Thyroid gland (tissue), 4 donors: ENCODE results near the gene PPARGC1A. TPM values are rescaled to one million over a fixed set of nuclear protein-coding genes. Genes with fewer than 3 reads are reported as not detected.
A peak's percentile ranks its signal among the peaks of the same experiment; 100 is the strongest.

ENCODE experiments used
- DNase-seq, 2 donors: peaks; one replicate each; pipeline ENCODE4 v3.0.0-alpha.2; 2019
- H3K27ac ChIP-seq, 3 donors: fragments of 200-600 bp; sonication (generic); 1 replicate in 2 of 3; 2 replicates in 1 of 3; pipeline ENCODE4 v1.5.1; 2016 to 2019; ENCODE audit warnings: mild to moderate bottlenecking in 1 of 3, moderate library complexity in 1 of 3
- H3K27me3 ChIP-seq: fragments of 200-600 bp; sonication (generic); one replicate; pipeline ENCODE4 v1.5.1; 2019
- H3K36me3 ChIP-seq, 2 donors: fragments of 200-600 bp; sonication (generic); one replicate each; pipeline ENCODE4 v1.5.1; 2016 to 2019
- H3K4me1 ChIP-seq, 2 donors: fragments of 200-600 bp; sonication (generic); one replicate each; pipeline ENCODE4 v1.5.1; 2017 to 2019
- H3K4me3 ChIP-seq, 3 donors: fragments of 200-600 bp; sonication (generic); replicated peaks in 1 of 3; 1 replicate in 2 of 3; 2 replicates in 1 of 3; pipeline ENCODE4 v1.5.1; 2016; ENCODE audit warnings: mild to moderate bottlenecking in 1 of 3
- H3K9me3 ChIP-seq: fragments of 200-600 bp; sonication (generic); one replicate; pipeline ENCODE4 v1.5.1; 2017
- POLR2A ChIP-seq, 2 donors: fragments of 450-650 bp; IDR thresholded peaks; one replicate each; pipeline ENCODE4 v1.6.1; 2017; ENCODE audit warnings: antibody characterized with exemption in 2 of 2, mild to moderate bottlenecking in 2 of 2, moderate library complexity in 1 of 2
- WGBS, 2 donors: methylation state at CpG; one replicate each; pipeline ENCODE4 v1.1.5; 2017; 5-methylcytosine and 5-hydroxymethylcytosine counted together
- intact Hi-C: fragments of 100-400 bp; cut with DNase I; formaldehyde crosslinking; loops from one replicate; pipeline ENCODE4 v1.15.1; 2023
- total RNA-seq, 4 donors: library from RNA; depleted of rRNA; stranded (reverse); fragments of >200 nt; gene quantifications; one replicate each; pipeline ENCODE4 v1.2.3, GENCODE V29; 2016
- TF ChIP-seq, protein P1 (sequence below), 6 experiments: fragments of 200-600 bp in 3 of 6; fragments of 450-650 bp in 3 of 6; sonication (generic) in 3 of 6; IDR thresholded peaks; one replicate each; pipeline ENCODE4 v1.5.1; 2016 to 2019; ENCODE audit warnings: antibody characterized with exemption in 6 of 6, mild to moderate bottlenecking in 2 of 6, inconsistent platforms in 1 of 6, moderate library complexity in 1 of 6

PPARGC1A gene
- total RNA-seq, 4 donors from 2014 or later: 58.5 to 128 (median 96.2) TPM

DNA sequence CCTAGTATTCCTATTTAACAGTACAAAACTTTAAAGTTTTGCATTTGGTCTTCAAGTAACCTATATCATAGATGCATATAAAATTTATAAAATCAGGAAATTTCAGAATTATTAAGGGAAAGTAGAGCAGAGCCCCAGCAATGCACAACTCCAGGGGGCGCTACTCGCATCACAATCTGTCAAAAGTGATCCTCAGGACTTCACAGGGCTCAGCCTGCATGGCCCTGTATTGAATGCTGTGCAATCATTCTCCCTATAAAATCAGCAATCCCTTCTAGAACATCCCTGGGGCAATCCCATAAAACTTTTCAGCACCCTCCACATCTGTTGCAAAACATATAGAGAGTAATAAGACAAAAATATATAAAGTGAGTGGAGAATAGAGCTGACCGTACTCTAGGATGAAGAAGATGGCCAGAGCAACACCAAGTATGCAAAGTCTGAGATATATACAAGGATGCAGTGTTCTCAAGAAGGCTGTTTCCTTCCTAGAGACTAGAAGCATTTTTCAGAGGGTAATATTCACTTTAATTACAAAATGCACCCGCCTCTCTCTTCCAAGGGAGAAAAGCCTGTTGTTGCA is 12.5 kb upstream of the PPARGC1A start:
- Histone ChIP-seq H3K27ac (no peak overlapping the region), H3K27me3 (no peaks in the 10 kb centered on the region), H3K36me3 (no peaks in the 10 kb centered on the region), H3K4me1 (peaks cover 17 to 24% of the 10 kb centered on the region in 2 donors), H3K9me3 (no peaks in the 10 kb centered on the region), H3K4me3 (no peak overlapping the region)
- TF ChIP-seq, protein P1, sequence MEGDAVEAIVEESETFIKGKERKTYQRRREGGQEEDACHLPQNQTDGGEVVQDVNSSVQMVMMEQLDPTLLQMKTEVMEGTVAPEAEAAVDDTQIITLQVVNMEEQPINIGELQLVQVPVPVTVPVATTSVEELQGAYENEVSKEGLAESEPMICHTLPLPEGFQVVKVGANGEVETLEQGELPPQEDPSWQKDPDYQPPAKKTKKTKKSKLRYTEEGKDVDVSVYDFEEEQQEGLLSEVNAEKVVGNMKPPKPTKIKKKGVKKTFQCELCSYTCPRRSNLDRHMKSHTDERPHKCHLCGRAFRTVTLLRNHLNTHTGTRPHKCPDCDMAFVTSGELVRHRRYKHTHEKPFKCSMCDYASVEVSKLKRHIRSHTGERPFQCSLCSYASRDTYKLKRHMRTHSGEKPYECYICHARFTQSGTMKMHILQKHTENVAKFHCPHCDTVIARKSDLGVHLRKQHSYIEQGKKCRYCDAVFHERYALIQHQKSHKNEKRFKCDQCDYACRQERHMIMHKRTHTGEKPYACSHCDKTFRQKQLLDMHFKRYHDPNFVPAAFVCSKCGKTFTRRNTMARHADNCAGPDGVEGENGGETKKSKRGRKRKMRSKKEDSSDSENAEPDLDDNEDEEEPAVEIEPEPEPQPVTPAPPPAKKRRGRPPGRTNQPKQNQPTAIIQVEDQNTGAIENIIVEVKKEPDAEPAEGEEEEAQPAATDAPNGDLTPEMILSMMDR (IDR thresholded peaks at IDR 0.05): peak in 1 of 6 experiments; percentile 14
- TF ChIP-seq POLR2A (IDR thresholded peaks at IDR 0.05): no peak
- DNase-seq: no peak
- 93 to 94% methylated on average over 4 of the region's 4 CpGs for WGBS, 2 donors
- intact Hi-C loops: no loop called here

DNA sequence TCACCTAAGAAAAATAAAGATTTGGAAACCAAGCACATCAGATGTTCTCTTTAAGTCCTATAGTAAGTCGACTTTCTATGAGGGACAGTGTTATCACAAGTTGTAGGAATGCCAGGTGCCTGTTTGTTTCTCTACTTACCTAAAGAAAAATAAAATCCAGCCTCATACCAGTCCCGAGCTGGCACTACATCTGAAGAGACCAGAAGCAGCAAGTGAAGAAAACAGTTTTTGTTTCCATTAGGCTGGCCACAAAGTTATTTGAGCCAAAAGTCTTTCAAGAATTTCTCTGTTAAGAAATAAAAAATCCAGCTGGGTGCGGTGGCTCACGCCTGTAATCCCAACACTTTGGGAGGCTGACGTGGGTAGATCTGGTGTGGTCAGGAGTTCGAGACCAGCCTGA is 10.8 kb upstream of the PPARGC1A start:
- peak overlapping the region in 2 of 3 donors; percentile 36 to 56 for H3K27ac ChIP-seq
- H3K4me1 ChIP-seq: peaks cover 18 to 24% of the 10 kb centered on the region in 2 donors
- intact Hi-C loops: no loop called here
- TF ChIP-seq, protein P1 (IDR thresholded peaks at IDR 0.05): no peak
- TF ChIP-seq POLR2A (IDR thresholded peaks at IDR 0.05): peak in 1 of 2 donors; percentile 49
- WGBS, 2 donors: 63% methylated on average over 6 of the region's 6 CpGs
- no peaks in the 10 kb centered on the region for H3K27me3 ChIP-seq
- no peaks in the 10 kb centered on the region for H3K36me3 ChIP-seq
- no peaks in the 10 kb centered on the region for H3K9me3 ChIP-seq
- peak; percentile 11 to 54 for DNase-seq
- H3K4me3 ChIP-seq: no peak overlapping the region

DNA sequence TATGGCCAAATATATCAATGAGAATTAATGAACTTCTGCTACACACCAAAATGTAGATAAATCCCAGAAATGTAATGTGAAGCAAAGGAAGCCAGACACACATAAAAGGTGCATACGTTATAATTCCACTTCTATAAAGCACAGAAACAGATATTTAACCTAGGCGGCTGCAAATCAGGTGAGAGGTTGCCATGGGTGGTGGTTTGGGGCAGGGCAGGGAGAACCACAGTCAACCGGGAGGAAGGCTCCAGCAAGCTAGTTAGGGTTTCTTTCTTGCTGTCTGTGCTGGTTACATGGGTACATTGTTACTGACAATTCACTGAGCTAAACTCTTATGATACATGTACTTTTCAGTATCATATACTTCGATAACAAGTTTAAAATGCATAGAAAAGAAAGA is 9.7 kb upstream of the PPARGC1A start:
- intact Hi-C loops: no loop called here
- Histone ChIP-seq H3K4me1 (peaks cover 16 to 19% of the 10 kb centered on the region in 2 donors), H3K4me3 (no peak overlapping the region), H3K27ac (no peak overlapping the region), H3K9me3 (no peaks in the 10 kb centered on the region), H3K27me3 (no peaks in the 10 kb centered on the region), H3K36me3 (no peaks in the 10 kb centered on the region)
- TF ChIP-seq, protein P1 (IDR thresholded peaks at IDR 0.05): no peak
- TF ChIP-seq POLR2A (IDR thresholded peaks at IDR 0.05): no peak
- DNase-seq: no peak
- WGBS, 2 donors: 92 to 93% methylated on average over 4 of the region's 4 CpGs

DNA sequence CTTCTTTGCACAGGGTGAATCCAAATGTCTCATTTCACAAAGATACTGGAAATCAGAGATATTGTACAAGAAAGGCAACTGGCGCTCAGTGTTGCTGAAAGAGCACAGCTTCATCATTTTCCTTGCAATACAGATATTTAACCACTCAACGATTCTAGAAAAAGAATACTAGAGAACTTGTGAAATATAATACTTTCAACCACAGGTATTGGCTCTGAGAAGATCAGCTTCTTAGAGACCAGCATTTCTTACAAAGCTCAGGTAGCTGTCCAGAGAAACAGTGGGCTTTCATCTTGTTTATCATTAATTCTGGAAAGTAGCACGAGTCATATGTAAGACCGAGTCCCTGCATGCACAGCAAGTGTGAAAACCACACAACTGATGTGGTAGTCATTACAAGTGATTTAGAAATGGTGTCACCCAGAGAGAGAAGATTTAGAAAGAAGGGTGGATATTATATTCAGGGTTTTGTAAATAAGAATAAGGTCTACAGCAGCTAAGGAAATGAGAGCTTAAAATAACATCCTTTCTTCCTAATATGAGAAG is 7.8 kb upstream of the PPARGC1A start:
- no peak overlapping the region for H3K4me3 ChIP-seq
- TF ChIP-seq, protein P1 (IDR thresholded peaks at IDR 0.05): no peak
- no peak for TF ChIP-seq POLR2A (IDR thresholded peaks at IDR 0.05)
- WGBS, 2 donors: 81 to 88% methylated on average over 4 of the region's 4 CpGs
- H3K36me3 ChIP-seq: no peaks in the 10 kb centered on the region
- intact Hi-C loops: no loop called here
- H3K4me1 ChIP-seq: peaks cover 27 to 30% of the 10 kb centered on the region in 2 donors
- no peak for DNase-seq
- no peaks in the 10 kb centered on the region for H3K9me3 ChIP-seq
- no peak overlapping the region for H3K27ac ChIP-seq
- no peaks in the 10 kb centered on the region for H3K27me3 ChIP-seq

DNA sequence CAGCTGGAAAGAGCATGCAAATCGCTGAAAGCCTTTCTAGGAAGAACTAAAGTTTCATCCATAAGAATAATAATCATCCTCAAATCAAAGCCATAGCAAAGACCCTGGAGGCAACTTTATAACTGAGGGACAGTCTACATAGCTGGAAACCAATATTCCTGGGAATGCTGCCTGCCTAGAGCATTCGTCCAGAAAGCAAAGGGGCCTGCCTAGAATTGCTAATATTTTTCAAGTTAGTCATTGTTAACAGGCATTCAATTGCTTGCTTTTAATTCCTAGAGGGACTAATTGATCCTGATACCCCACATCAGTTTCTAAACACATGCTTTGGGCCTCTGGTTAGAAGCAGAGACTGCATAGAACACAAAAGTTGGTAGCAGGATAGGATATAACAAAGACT is 4.2 kb upstream of the PPARGC1A start:
- intact Hi-C loops: no loop called here

More for the DNA sequence above, 4.2 kb upstream of the PPARGC1A start:
- H3K27me3 ChIP-seq: no peaks in the 10 kb centered on the region
- H3K36me3 ChIP-seq: no peaks in the 10 kb centered on the region
- no peak for TF ChIP-seq POLR2A (IDR thresholded peaks at IDR 0.05)
- TF ChIP-seq, protein P1 (IDR thresholded peaks at IDR 0.05): no peak
- H3K4me3 ChIP-seq: no peak overlapping the region
- 60 to 68% methylated on average over 2 of the region's 2 CpGs for WGBS, 2 donors
- H3K27ac ChIP-seq: peak overlapping the region; percentile 53 to 98 (median 87)
- no peak for DNase-seq
- H3K4me1 ChIP-seq: peaks cover 28 to 30% of the 10 kb centered on the region in 2 donors
- no peaks in the 10 kb centered on the region for H3K9me3 ChIP-seq
